GM23338 (cell line): ENCODE data around the gene TK1. TPM values are rescaled to one million over a fixed set of nuclear protein-coding genes. Genes with fewer than 3 reads are reported as not detected.

Experiments
- ATAC-seq: fragments of 200-7000 bp; cut with Tn5 transposase; 3 replicates; pipeline ENCODE4 v1.9.1; 2020
- DNase-seq: peaks from one replicate; pipeline ENCODE4 v3.0.0-alpha.2; 2015; ENCODE audit warnings: low spot score
- H2AFZ ChIP-seq: fragments of 200-600 bp; sonication (generic); 2 replicates; pipeline ENCODE4 v1.8.0; 2016; ENCODE audit warnings: antibody characterized with exemption, mild to moderate bottlenecking, moderate library complexity
- H3F3A ChIP-seq: fragments of 200-600 bp; sonication (generic); replicated peaks from 2 replicates; pipeline ENCODE4 v1.8.0; 2017; ENCODE audit warnings: antibody characterized with exemption, mixed run types, low read depth
- H3K27ac ChIP-seq: fragments of 200-600 bp; sonication (generic); 2 replicates; pipeline ENCODE4 v1.6.1; 2016; ENCODE audit warnings: low read depth
- H3K27me3 ChIP-seq: fragments of 200-600 bp; sonication (generic); 2 replicates; pipeline ENCODE4 v1.8.0; 2016; ENCODE audit warnings: mild to moderate bottlenecking, mixed run types, moderate library complexity; ENCODE audit not compliant: insufficient read depth
- H3K36me3 ChIP-seq: fragments of 200-600 bp; sonication (generic); 2 replicates; pipeline ENCODE4 v1.8.0; 2016; ENCODE audit warnings: mild to moderate bottlenecking; ENCODE audit not compliant: insufficient read depth
- H3K4me1 ChIP-seq: fragments of 200-600 bp; sonication (generic); 2 replicates; pipeline ENCODE4 v1.8.0; 2016; ENCODE audit warnings: mild to moderate bottlenecking, moderate library complexity; ENCODE audit not compliant: insufficient read depth
- H3K4me2 ChIP-seq: fragments of 200-600 bp; sonication (generic); 2 replicates; pipeline ENCODE4 v1.7.1; 2017; ENCODE audit warnings: mixed run types
- H3K4me3 ChIP-seq: fragments of 200-600 bp; sonication (generic); 2 replicates; pipeline ENCODE4 v1.6.1; 2016; ENCODE audit warnings: mixed run types
- H3K79me2 ChIP-seq: fragments of 200-600 bp; sonication (generic); replicated peaks from 2 replicates; pipeline ENCODE4 v1.8.0; 2017; ENCODE audit warnings: mild to moderate bottlenecking; ENCODE audit not compliant: insufficient read depth
- H3K9me2 ChIP-seq: fragments of 200-600 bp; sonication (generic); 2 replicates; pipeline ENCODE4 v1.8.0; 2017; ENCODE audit not compliant: insufficient read depth
- H4K20me1 ChIP-seq: fragments of 200-600 bp; sonication (generic); replicated peaks from 2 replicates; pipeline ENCODE4 v1.8.0; 2017; ENCODE audit warnings: mild to moderate bottlenecking; ENCODE audit not compliant: insufficient read depth
- H3K27ac Mint-ChIP-seq: 2 replicates; pipeline ENCODE4 v1.8.0; 2020; ENCODE audit warnings: inconsistent platforms, mild to moderate bottlenecking, moderate library complexity, mixed read lengths
- H3K27me3 Mint-ChIP-seq: 3 replicates; pipeline ENCODE4 v1.8.0; 2022; ENCODE audit warnings: low read depth, mild to moderate bottlenecking, moderate library complexity, mixed read lengths, inconsistent platforms; ENCODE audit not compliant: insufficient read depth, poor library complexity
- H3K36me3 Mint-ChIP-seq: 3 replicates; pipeline ENCODE4 v1.8.0; 2021; ENCODE audit warnings: low read depth, mild to moderate bottlenecking, inconsistent platforms, moderate library complexity, mixed read lengths
- H3K4me1 Mint-ChIP-seq: 3 replicates; pipeline ENCODE4 v1.8.0; 2020; ENCODE audit warnings: mild to moderate bottlenecking, inconsistent platforms, mixed read lengths
- H3K4me3 Mint-ChIP-seq: 3 replicates; pipeline ENCODE4 v1.8.0; 2021; ENCODE audit warnings: moderate library complexity, mild to moderate bottlenecking, inconsistent platforms, mixed read lengths
- H3K9me3 Mint-ChIP-seq: 3 replicates; pipeline ENCODE4 v1.8.0; 2020; ENCODE audit warnings: moderate library complexity, mild to moderate bottlenecking, inconsistent platforms, mixed read lengths
- CREB1 ChIP-seq: fragments of 250-450 bp; sonication (Bioruptor Pico); IDR thresholded peaks from 2 replicates; pipeline ENCODE4 v1.5.0; 2020; ENCODE audit warnings: low read depth, mild to moderate bottlenecking, moderate library complexity
- CTCF ChIP-seq, 2 experiments: fragments of 200-600 bp in 1 of 2; sonication (generic) in 1 of 2; conservative IDR thresholded peaks; 2 replicates each; pipeline versions ENCODE4 v1.5.1 to v1.6.1; 2016 to 2017; ENCODE audit warnings: antibody characterized with exemption in 2 of 2, low read depth in 2 of 2, mild to moderate bottlenecking in 2 of 2, moderate library complexity in 1 of 2
- ETS1 ChIP-seq: IDR thresholded peaks from 2 replicates; pipeline ENCODE4 v1.6.1; 2016; ENCODE audit warnings: antibody characterized with exemption
- EZH2 ChIP-seq: fragments of 200-600 bp; sonication (generic); IDR thresholded peaks from one replicate; pipeline ENCODE4 v1.8.0; 2017; ENCODE audit warnings: antibody characterized with exemption, mild to moderate bottlenecking, low read depth; ENCODE audit not compliant: unreplicated experiment
- EZH2phosphoT487 ChIP-seq: fragments of 200-600 bp; sonication (generic); IDR thresholded peaks from one replicate; pipeline ENCODE4 v1.8.1; 2018; ENCODE audit warnings: antibody characterized with exemption; ENCODE audit not compliant: unreplicated experiment
- JUNB ChIP-seq: IDR thresholded peaks from one replicate; pipeline ENCODE4 v1.6.1; 2016; ENCODE audit warnings: antibody characterized with exemption; ENCODE audit not compliant: unreplicated experiment
- NANOG ChIP-seq: IDR thresholded peaks from 2 replicates; pipeline ENCODE4 v1.6.1; 2016; ENCODE audit warnings: antibody characterized with exemption, borderline replicate concordance
- POLR2AphosphoS5 ChIP-seq: IDR thresholded peaks from 2 replicates; pipeline ENCODE4 v1.6.1; 2016; ENCODE audit warnings: antibody characterized with exemption, low read depth
- REST ChIP-seq: IDR thresholded peaks from one replicate; pipeline ENCODE4 v1.6.1; 2018; ENCODE audit warnings: antibody characterized with exemption; ENCODE audit not compliant: unreplicated experiment
- STAT1 ChIP-seq: IDR thresholded peaks from one replicate; pipeline ENCODE4 v1.6.1; 2016; ENCODE audit warnings: antibody characterized with exemption; ENCODE audit not compliant: unreplicated experiment
- ZNF114 ChIP-seq: fragments of 250-450 bp; sonication (Bioruptor Pico); IDR thresholded peaks from 2 replicates; pipeline ENCODE4 v1.5.0; 2020; ENCODE audit warnings: mild to moderate bottlenecking, moderate library complexity
- ZNF331 ChIP-seq: fragments of 250-450 bp; sonication (Bioruptor Pico); IDR thresholded peaks from 2 replicates; pipeline ENCODE4 v1.5.0; 2020; ENCODE audit warnings: low read depth, mild to moderate bottlenecking, moderate library complexity
- ZNF462 ChIP-seq: fragments of 250-450 bp; sonication (Bioruptor Pico); IDR thresholded peaks from 2 replicates; pipeline ENCODE4 v1.5.0; 2020; ENCODE audit warnings: mild to moderate bottlenecking, moderate library complexity
- polyA plus RNA-seq: library from polyadenylated mRNA; unstranded; fragments of >200 nt; fragmentation: Nextera tagmentation; extraction: Ambion mirVana; gene quantifications from 2 replicates; pipeline ENCODE4 v1.2.1, GENCODE V29; 2016
- total RNA-seq: library from RNA; depleted of rRNA; stranded (reverse); fragments of >200 nt; shearing (Covaris generic); gene quantifications from 2 replicates; pipeline ENCODE4 v1.2.3, GENCODE V29; 2014

Gene TK1
- total and polyA plus RNA-seq, 2 experiments from 2014 or later, result 74.5 to 84.4 TPM

- no peak for TF ChIP-seq CTCF (conservative IDR thresholded peaks at IDR 0.05; ENCODE audit: low read depth in 2 of 2)
- no peak for TF ChIP-seq EZH2phosphoT487
- no peak for TF ChIP-seq ZNF462
- TF ChIP-seq CREB1 (CRISPR knock-in tag), result no peak
- no peak for TF ChIP-seq STAT1
- no peak for TF ChIP-seq EZH2
- TF ChIP-seq NANOG, result no peak
- TF ChIP-seq ETS1, result no peak
- TF ChIP-seq REST, result no peak
- TF ChIP-seq POLR2AphosphoS5, result no peak
- TF ChIP-seq JUNB, result no peak
- no peak for TF ChIP-seq ZNF331 (CRISPR knock-in tag)
- no peak for TF ChIP-seq ZNF114 (CRISPR knock-in tag)
- no peak overlapping the region for H3K4me3 ChIP-seq
- ATAC-seq (no peak), DNase-seq (no peak)
- Mint-ChIP-seq H3K36me3 (peaks cover 89% of the 10 kb centered on the region), H3K4me3 (no peak overlapping the region), H3K9me3 (no peaks in the 10 kb centered on the region; the same call in 2 of the 3 replicates), H3K4me1 (peaks cover 26% of the 10 kb centered on the region), H3K27me3 (peaks cover 7% of the 10 kb centered on the region), H3K27ac (no peak overlapping the region)
- no peak overlapping the region for H3K27ac ChIP-seq
- no peak overlapping the region for H2AFZ ChIP-seq
- H3K79me2 ChIP-seq, result peaks cover 13% of the 10 kb centered on the region
- peaks cover 8% of the 10 kb centered on the region; the same call in 1 of the 2 replicates for H3F3A ChIP-seq
- H3K27me3 ChIP-seq, result no peaks in the 10 kb centered on the region
- no peaks in the 10 kb centered on the region for H3K9me2 ChIP-seq
- H3K4me1 ChIP-seq, result peaks cover 3% of the 10 kb centered on the region; the same call in 1 of the 2 replicates
- peaks cover 45% of the 10 kb centered on the region for H3K36me3 ChIP-seq
- H4K20me1 ChIP-seq, result peaks cover 24% of the 10 kb centered on the region
- no peak overlapping the region for H3K4me2 ChIP-seq
Observed at GRCh38 chr17:78180083-78180482, 6.8 kb downstream of the TK1 start.
